ENCODE measurements around the gene FCHO1. TPM values are rescaled to one million over a fixed set of nuclear protein-coding genes. Genes with fewer than 3 reads are reported as not detected.

FCHO1 gene
- total RNA-seq, 1 experiment from 2014 or later = 16.6 TPM

GRCh38 chr19:17751912-17752273, 616 bp downstream of the FCHO1 start:
- Histone ChIP-seq H4K20me1 (ENCODE audit: insufficient read depth, low read depth, low read length) (no peaks in the 10 kb centered on the region; the same call in 1 of the 2 replicates), H3K4me1 (ENCODE audit: low read length) (peaks cover 73% of the 10 kb centered on the region), H3K4me3 (ENCODE audit: low read length) (peak overlapping the region; percentile 86), H3K4me2 (ENCODE audit: low read depth, low read length, poor library complexity, severe bottlenecking) (peak overlapping the region; percentile 91), H3K36me3 (ENCODE audit: insufficient read depth, low read length) (0 out of 2 replicates have a peak, but pooled peaks cover 2% of the 10 kb centered on the region), H3K27me3 (ENCODE audit: low read length) (no peaks in the 10 kb centered on the region), H3K9ac (ENCODE audit: low read length) (peak overlapping the region; percentile 83), H2AFZ (ENCODE audit: low read length) (peak overlapping the region; percentile 73; the same call in 1 of the 2 replicates), H3K27ac (ENCODE audit: low read length) (peak overlapping the region; percentile 87), H3K79me2 (ENCODE audit: low read length) (peaks cover 12% of the 10 kb centered on the region), H3K9me3 (ENCODE audit: low read length) (no peaks in the 10 kb centered on the region), H3K9me2 (replicated peaks; ENCODE audit: insufficient read depth, low read length) (no peaks in the 10 kb centered on the region)
- DNase-seq = peak; percentile 57

- no peaks in the 10 kb centered on the region for H3K27me3 ChIP-seq (ENCODE audit: low read length)
- peak overlapping the region; percentile 30; the same call in 1 of the 2 replicates for H3K9ac ChIP-seq (ENCODE audit: low read length)
- H3K4me2 ChIP-seq (ENCODE audit: low read depth, low read length, poor library complexity, severe bottlenecking) = peak overlapping the region; percentile 91
- no peak overlapping the region for H3K4me3 ChIP-seq (ENCODE audit: low read length)
- no peaks in the 10 kb centered on the region; the same call in 1 of the 2 replicates for H4K20me1 ChIP-seq (ENCODE audit: insufficient read depth, low read depth, low read length)
- DNase-seq = peak; percentile 75
- H2AFZ ChIP-seq (ENCODE audit: low read length) = no peak overlapping the region
- H3K9me2 ChIP-seq (replicated peaks; ENCODE audit: insufficient read depth, low read length) = no peaks in the 10 kb centered on the region
- peak overlapping the region; percentile 87 for H3K27ac ChIP-seq (ENCODE audit: low read length)
- H3K79me2 ChIP-seq (ENCODE audit: low read length) = peaks cover 12% of the 10 kb centered on the region
- H3K9me3 ChIP-seq (ENCODE audit: low read length) = no peaks in the 10 kb centered on the region
- H3K36me3 ChIP-seq (ENCODE audit: insufficient read depth, low read length) = 0 out of 2 replicates have a peak, but pooled peaks cover 2% of the 10 kb centered on the region
- H3K4me1 ChIP-seq (ENCODE audit: low read length) = peaks cover 69% of the 10 kb centered on the region
These were observed 1.8 kb downstream of the FCHO1 start for GRCh38 chr19:17752865-17753639.

GRCh38 chr19:17753976-17754375, 2.7 kb downstream of the FCHO1 start:
- no peaks in the 10 kb centered on the region for H3K27me3 ChIP-seq (ENCODE audit: low read length)
- no peak overlapping the region for H3K4me3 ChIP-seq (ENCODE audit: low read length)
- H3K4me2 ChIP-seq (ENCODE audit: low read depth, low read length, poor library complexity, severe bottlenecking) = peak overlapping the region; percentile 34
- H3K27ac ChIP-seq (ENCODE audit: low read length) = peak overlapping the region; percentile 83
- no peaks in the 10 kb centered on the region for H3K9me2 ChIP-seq (replicated peaks; ENCODE audit: insufficient read depth, low read length)
- H3K4me1 ChIP-seq (ENCODE audit: low read length) = peaks cover 63% of the 10 kb centered on the region
- H3K36me3 ChIP-seq (ENCODE audit: insufficient read depth, low read length) = 0 out of 2 replicates have a peak, but pooled peaks cover 6% of the 10 kb centered on the region
- H3K9ac ChIP-seq (ENCODE audit: low read length) = no peak overlapping the region
- no peaks in the 10 kb centered on the region for H3K9me3 ChIP-seq (ENCODE audit: low read length)
- H4K20me1 ChIP-seq (ENCODE audit: insufficient read depth, low read depth, low read length) = no peaks in the 10 kb centered on the region; the same call in 1 of the 2 replicates
- H2AFZ ChIP-seq (ENCODE audit: low read length) = no peak overlapping the region
- H3K79me2 ChIP-seq (ENCODE audit: low read length) = peaks cover 12% of the 10 kb centered on the region
- no peak for DNase-seq

GRCh38 chr19:17754634-17755442, 3.6 kb downstream of the FCHO1 start:
- Histone ChIP-seq H3K79me2 (ENCODE audit: low read length) (peaks cover 12% of the 10 kb centered on the region), H3K4me1 (ENCODE audit: low read length) (peaks cover 69% of the 10 kb centered on the region), H3K4me2 (ENCODE audit: low read depth, low read length, poor library complexity, severe bottlenecking) (peak overlapping the region; percentile 34), H3K9me3 (ENCODE audit: low read length) (no peaks in the 10 kb centered on the region), H3K9me2 (replicated peaks; ENCODE audit: insufficient read depth, low read length) (no peaks in the 10 kb centered on the region), H3K27ac (ENCODE audit: low read length) (peak overlapping the region; percentile 83), H4K20me1 (ENCODE audit: insufficient read depth, low read depth, low read length) (no peaks in the 10 kb centered on the region; the same call in 1 of the 2 replicates), H3K36me3 (ENCODE audit: insufficient read depth, low read length) (peaks cover 7% of the 10 kb centered on the region; the same call in 1 of the 2 replicates), H3K4me3 (ENCODE audit: low read length) (no peak overlapping the region), H3K27me3 (ENCODE audit: low read length) (no peaks in the 10 kb centered on the region), H2AFZ (ENCODE audit: low read length) (no peak overlapping the region), H3K9ac (ENCODE audit: low read length) (peak overlapping the region; percentile 17; the same call in 1 of the 2 replicates)
- DNase-seq = peak; percentile 65

GRCh38 chr19:17755443-17755890, 4.2 kb downstream of the FCHO1 start:
- peak overlapping the region; percentile 34 for H3K4me2 ChIP-seq (ENCODE audit: low read depth, low read length, poor library complexity, severe bottlenecking)

GRCh38 chr19:17755977-17756670, 4.8 kb downstream of the FCHO1 start:
- Histone ChIP-seq H3K36me3 (ENCODE audit: insufficient read depth, low read length) (peaks cover 7% of the 10 kb centered on the region; the same call in 1 of the 2 replicates), H3K27me3 (ENCODE audit: low read length) (no peaks in the 10 kb centered on the region), H3K4me3 (ENCODE audit: low read length) (no peak overlapping the region), H3K9ac (ENCODE audit: low read length) (no peak overlapping the region; the same call in 1 of the 2 replicates), H3K9me2 (replicated peaks; ENCODE audit: insufficient read depth, low read length) (no peaks in the 10 kb centered on the region), H3K4me2 (ENCODE audit: low read depth, low read length, poor library complexity, severe bottlenecking) (peak overlapping the region; percentile 14), H2AFZ (ENCODE audit: low read length) (no peak overlapping the region), H3K27ac (ENCODE audit: low read length) (peak overlapping the region; percentile 83), H3K79me2 (ENCODE audit: low read length) (peaks cover 12% of the 10 kb centered on the region), H3K9me3 (ENCODE audit: low read length) (no peaks in the 10 kb centered on the region), H4K20me1 (ENCODE audit: insufficient read depth, low read depth, low read length) (no peaks in the 10 kb centered on the region; the same call in 1 of the 2 replicates), H3K4me1 (ENCODE audit: low read length) (peaks cover 73% of the 10 kb centered on the region)
- peak; percentile 92 for DNase-seq

More at GRCh38 chr19:17755443-17755890, 4.2 kb downstream of the FCHO1 start:
- Histone ChIP-seq H3K4me3 (ENCODE audit: low read length) (no peak overlapping the region), H4K20me1 (ENCODE audit: insufficient read depth, low read depth, low read length) (no peaks in the 10 kb centered on the region; the same call in 1 of the 2 replicates), H3K4me1 (ENCODE audit: low read length) (peaks cover 73% of the 10 kb centered on the region), H3K9me3 (ENCODE audit: low read length) (no peaks in the 10 kb centered on the region), H3K36me3 (ENCODE audit: insufficient read depth, low read length) (peaks cover 7% of the 10 kb centered on the region; the same call in 1 of the 2 replicates), H3K27me3 (ENCODE audit: low read length) (no peaks in the 10 kb centered on the region), H2AFZ (ENCODE audit: low read length) (no peak overlapping the region), H3K79me2 (ENCODE audit: low read length) (peaks cover 12% of the 10 kb centered on the region), H3K9ac (ENCODE audit: low read length) (peak overlapping the region; percentile 17), H3K27ac (ENCODE audit: low read length) (peak overlapping the region; percentile 83), H3K9me2 (replicated peaks; ENCODE audit: insufficient read depth, low read length) (no peaks in the 10 kb centered on the region)
- no peak for DNase-seq

- no peak overlapping the region for H3K9ac ChIP-seq (ENCODE audit: low read length)
- peaks cover 64% of the 10 kb centered on the region for H3K4me1 ChIP-seq (ENCODE audit: low read length)
- no peak for DNase-seq
- no peaks in the 10 kb centered on the region for H3K9me2 ChIP-seq (replicated peaks; ENCODE audit: insufficient read depth, low read length)
- no peaks in the 10 kb centered on the region; the same call in 1 of the 2 replicates for H4K20me1 ChIP-seq (ENCODE audit: insufficient read depth, low read depth, low read length)
- no peak overlapping the region for H3K27ac ChIP-seq (ENCODE audit: low read length)
- no peak overlapping the region for H2AFZ ChIP-seq (ENCODE audit: low read length)
- peaks cover 7% of the 10 kb centered on the region; the same call in 1 of the 2 replicates for H3K36me3 ChIP-seq (ENCODE audit: insufficient read depth, low read length)
- no peak overlapping the region for H3K4me2 ChIP-seq (ENCODE audit: low read depth, low read length, poor library complexity, severe bottlenecking)
- H3K27me3 ChIP-seq (ENCODE audit: low read length) = no peaks in the 10 kb centered on the region
- no peaks in the 10 kb centered on the region for H3K9me3 ChIP-seq (ENCODE audit: low read length)
- no peak overlapping the region for H3K4me3 ChIP-seq (ENCODE audit: low read length)
- H3K79me2 ChIP-seq (ENCODE audit: low read length) = peaks cover 6% of the 10 kb centered on the region; the same call in 1 of the 2 replicates
These were observed 5.8 kb downstream of the FCHO1 start for GRCh38 chr19:17757125-17757524.
